Mucosa of descending colon (tissue), 3 donors: Measurements from ENCODE around the gene MMUT. TPM values are rescaled to one million over a fixed set of nuclear protein-coding genes. Genes with fewer than 3 reads are reported as not detected.
"Not testable (repeated sequence)": the region's sequence is repeated elsewhere in the genome, so short reads cannot be mapped to it uniquely, and the experiment has no call there.

Experiments
- ATAC-seq: fragments of 200-7000 bp; cut with Tn5 transposase; one replicate; pipeline ENCODE4 v1.9.1; 2020; ENCODE audit warnings: mild to moderate bottlenecking, moderate library complexity
- DNase-seq, 3 donors: peaks; one replicate each; pipeline ENCODE4 v3.0.0-alpha.2; 2020
- H3K36me3 ChIP-seq: fragments of 200-600 bp; one replicate; pipeline ENCODE4 v1.8.0; 2021; ENCODE audit warnings: low read depth, mild to moderate bottlenecking
- H3K4me1 ChIP-seq: fragments of 200-600 bp; one replicate; pipeline ENCODE4 v1.8.0; 2021; ENCODE audit warnings: low read depth, mild to moderate bottlenecking
- H3K4me3 ChIP-seq: fragments of 200-600 bp; one replicate; pipeline ENCODE4 v1.8.0; 2021; ENCODE audit warnings: mild to moderate bottlenecking
- H3K9me3 ChIP-seq: fragments of 200-600 bp; one replicate; pipeline ENCODE4 v1.8.0; 2021; ENCODE audit warnings: mild to moderate bottlenecking
- intact Hi-C, 2 donors: fragments of 100-400 bp; cut with DNase I in 1 of 2; cut with micrococcal nuclease in 1 of 2; formaldehyde crosslinking; loops; one replicate each; pipeline versions ENCODE4 v1.11.0 to v1.11.1; 2022; cut with DNase I, micrococcal nuclease
- total RNA-seq, 3 donors: library from RNA; stranded (reverse); fragmentation: NEBNext Ultra II Directional in 2 of 3; extraction: Animal tissue kit (Norgen Biotek cat#: 25700) in 2 of 3; gene quantifications; one replicate each; pipeline versions ENCODE4 v1.2.1 to v1.2.4, GENCODE V29; 2021 to 2023
- TF ChIP-seq, protein P1 (sequence below): fragments of 200-600 bp; IDR thresholded peaks from one replicate; pipeline ENCODE4 v1.8.0; 2022; ENCODE audit warnings: antibody characterized with exemption, mild to moderate bottlenecking
- donor health status: DM: no; HTN: no; CAD: no; lungs with moderate emphysema.
- donor health status: DM: no; HTN: no; CAD: no.
- donor health status: DM: no; HTN: yes; CAD: no.

MMUT gene
- total RNA-seq, 3 donors from 2014 or later, result 27.9 to 41.5 (median 31.5) TPM

DNA sequence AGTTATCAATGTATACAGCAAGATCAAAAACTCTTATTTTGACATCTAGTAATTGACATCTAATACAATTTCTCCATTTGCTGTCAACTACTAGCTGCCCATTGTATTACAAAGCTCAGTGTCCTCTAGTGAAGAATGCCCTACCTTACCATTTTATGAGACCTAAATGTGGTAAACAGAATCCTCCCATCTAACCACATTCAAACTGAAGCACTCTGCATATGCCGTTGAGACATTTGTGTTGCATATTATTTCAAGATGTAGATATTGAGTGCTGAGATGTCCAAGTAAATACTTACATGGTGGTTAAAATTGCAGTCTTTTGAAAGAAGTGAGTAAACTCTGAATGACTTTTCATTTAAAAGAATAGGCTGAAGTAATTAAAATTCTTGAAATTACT is 36.1 kb upstream of the MMUT start:
- Histone ChIP-seq H3K9me3 (no peaks in the 10 kb centered on the region), H3K4me1 (no peaks in the 10 kb centered on the region), H3K4me3 (no peak overlapping the region), H3K36me3 (no peaks in the 10 kb centered on the region)
- no peak for DNase-seq
- ATAC-seq, result no peak
- TF ChIP-seq, protein P1, sequence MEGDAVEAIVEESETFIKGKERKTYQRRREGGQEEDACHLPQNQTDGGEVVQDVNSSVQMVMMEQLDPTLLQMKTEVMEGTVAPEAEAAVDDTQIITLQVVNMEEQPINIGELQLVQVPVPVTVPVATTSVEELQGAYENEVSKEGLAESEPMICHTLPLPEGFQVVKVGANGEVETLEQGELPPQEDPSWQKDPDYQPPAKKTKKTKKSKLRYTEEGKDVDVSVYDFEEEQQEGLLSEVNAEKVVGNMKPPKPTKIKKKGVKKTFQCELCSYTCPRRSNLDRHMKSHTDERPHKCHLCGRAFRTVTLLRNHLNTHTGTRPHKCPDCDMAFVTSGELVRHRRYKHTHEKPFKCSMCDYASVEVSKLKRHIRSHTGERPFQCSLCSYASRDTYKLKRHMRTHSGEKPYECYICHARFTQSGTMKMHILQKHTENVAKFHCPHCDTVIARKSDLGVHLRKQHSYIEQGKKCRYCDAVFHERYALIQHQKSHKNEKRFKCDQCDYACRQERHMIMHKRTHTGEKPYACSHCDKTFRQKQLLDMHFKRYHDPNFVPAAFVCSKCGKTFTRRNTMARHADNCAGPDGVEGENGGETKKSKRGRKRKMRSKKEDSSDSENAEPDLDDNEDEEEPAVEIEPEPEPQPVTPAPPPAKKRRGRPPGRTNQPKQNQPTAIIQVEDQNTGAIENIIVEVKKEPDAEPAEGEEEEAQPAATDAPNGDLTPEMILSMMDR, result no peak
- intact Hi-C loops, result no loop called here

DNA sequence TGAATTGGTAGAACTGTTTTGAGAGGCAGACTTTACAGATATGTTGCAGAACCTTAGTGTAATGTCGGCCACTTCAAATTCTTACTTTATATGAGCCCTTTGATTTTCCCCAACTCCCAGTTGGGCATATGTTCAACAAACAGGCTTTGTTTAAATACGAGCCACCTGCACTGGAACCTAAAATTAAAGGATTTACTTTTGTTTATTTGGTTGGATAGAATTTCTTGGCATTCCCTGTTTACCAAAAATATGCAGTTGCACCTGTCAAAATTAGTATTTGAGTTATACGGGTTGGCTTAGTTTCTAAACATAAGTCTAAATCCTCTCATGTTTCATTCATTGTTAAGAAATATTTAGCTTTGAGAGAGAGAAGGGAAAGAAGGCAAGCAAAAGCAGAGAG is 34.3 kb upstream of the MMUT start:
- intact Hi-C loops, result no loop called here
- Histone ChIP-seq H3K36me3 (no peaks in the 10 kb centered on the region), H3K4me3 (no peak overlapping the region), H3K9me3 (no peaks in the 10 kb centered on the region), H3K4me1 (no peaks in the 10 kb centered on the region)
- TF ChIP-seq, protein P1, result no peak
- ATAC-seq (no peak), DNase-seq (no peak)

DNA sequence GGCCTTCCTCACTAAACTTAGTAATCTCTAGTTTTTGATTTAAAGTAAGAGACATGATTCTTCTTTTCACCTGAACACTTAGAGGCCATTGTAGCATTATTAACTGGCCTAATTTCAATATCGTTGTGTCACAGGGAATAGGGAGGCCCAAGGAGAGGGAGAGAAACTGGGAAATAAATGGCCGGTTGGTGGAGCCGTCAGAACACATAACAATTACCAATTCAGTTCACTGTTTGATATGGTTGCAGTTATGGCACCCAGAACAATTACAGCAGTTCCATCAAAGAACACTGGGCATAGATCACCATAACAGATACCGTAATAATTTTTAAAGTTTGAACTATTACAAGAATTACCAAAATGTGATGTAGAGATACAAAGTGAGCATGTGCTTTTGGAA is 27.6 kb upstream of the MMUT start:
- Histone ChIP-seq H3K36me3 (no peaks in the 10 kb centered on the region), H3K4me3 (no peak overlapping the region), H3K9me3 (no peaks in the 10 kb centered on the region), H3K4me1 (no peaks in the 10 kb centered on the region)
- no peak for DNase-seq
- TF ChIP-seq, protein P1, result no peak
- no peak for ATAC-seq
- intact Hi-C loops, result no loop called here

DNA sequence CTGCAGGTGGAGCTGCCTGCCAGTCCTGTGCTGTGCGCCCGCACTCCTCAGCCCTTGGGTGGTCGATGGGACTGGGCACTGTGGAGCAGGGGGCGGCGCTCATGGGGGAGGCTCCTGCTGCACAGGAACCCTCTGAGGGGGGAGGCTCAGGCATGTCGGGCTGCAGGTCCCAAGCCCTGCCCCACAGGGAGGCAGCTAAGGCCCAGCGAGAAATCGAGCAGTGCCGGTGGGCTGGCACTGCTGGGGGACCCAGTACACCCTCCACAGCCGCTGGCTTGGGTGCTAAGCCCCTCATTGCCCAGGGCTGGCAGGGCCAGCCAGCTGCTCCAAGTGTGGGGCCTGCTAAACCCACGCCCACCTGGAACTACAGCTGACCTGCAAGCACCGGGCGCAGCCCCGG is 20.3 kb upstream of the MMUT start:
- DNase-seq, H3K9me3 ChIP-seq, H3K4me3 ChIP-seq, H3K36me3 ChIP-seq, ATAC-seq, intact Hi-C loops, H3K4me1 ChIP-seq: not testable (repeated sequence)

DNA sequence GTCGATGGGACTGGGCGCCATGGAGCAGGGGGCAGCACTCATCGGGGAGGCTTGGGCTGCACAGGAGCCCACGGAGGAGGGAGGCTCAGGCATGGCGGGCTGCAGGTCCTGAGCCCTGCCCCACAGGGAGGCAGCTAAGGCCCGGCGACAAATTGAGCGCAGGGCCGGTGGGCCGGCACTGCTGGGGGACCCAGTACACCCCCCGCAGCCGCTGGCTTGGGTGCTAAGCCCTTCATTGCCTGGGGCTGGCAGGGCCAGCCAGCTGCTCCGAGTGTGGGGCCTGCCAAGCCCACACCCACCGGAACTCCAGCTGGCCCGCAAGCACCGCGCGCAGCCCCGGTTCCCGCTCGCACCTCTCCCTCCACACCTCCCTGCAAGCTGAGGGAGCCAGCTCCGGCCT is 18.8 kb upstream of the MMUT start:
- DNase-seq, intact Hi-C loops, ATAC-seq, H3K36me3 ChIP-seq, H3K4me1 ChIP-seq, H3K4me3 ChIP-seq, H3K9me3 ChIP-seq: not testable (repeated sequence)

DNA sequence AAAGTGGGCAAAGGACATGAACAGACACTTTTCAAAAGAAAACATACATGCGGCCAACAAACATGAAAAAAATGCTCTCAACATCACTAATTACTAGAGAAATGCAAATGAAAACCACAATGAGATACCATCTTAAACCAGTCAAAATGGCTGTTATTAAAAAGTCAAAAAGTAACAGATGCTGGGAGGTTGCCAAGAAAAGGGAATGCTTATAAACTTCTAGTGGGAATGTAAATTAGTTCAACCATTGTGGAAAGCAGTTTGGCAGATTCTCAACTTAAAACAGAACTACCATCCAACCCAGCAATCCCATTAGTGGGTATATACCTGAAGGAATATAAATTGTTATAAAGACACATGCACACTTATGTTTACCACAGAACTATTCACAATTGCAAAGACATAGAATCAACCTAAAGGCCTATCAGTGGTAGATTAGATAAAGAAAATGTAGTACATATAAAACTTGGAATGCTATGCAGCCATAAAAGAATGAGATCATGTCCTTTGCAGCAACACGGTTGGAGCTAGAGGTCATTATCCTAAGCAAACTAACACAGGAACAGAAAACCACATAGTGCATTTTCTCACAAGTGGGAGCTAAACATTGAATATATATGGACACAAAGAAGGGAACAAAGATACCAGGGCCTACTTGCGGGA is 16.4 kb upstream of the MMUT start:
- no peaks in the 10 kb centered on the region for H3K36me3 ChIP-seq
- DNase-seq, result peak in 1 of 3 donors; percentile 48
- no peaks in the 10 kb centered on the region for H3K4me1 ChIP-seq
- H3K9me3 ChIP-seq, result no peaks in the 10 kb centered on the region
- intact Hi-C loops, result no loop called here
- TF ChIP-seq, protein P1, result no peak
- H3K4me3 ChIP-seq, result no peak overlapping the region
- ATAC-seq, result peak; percentile 96

DNA sequence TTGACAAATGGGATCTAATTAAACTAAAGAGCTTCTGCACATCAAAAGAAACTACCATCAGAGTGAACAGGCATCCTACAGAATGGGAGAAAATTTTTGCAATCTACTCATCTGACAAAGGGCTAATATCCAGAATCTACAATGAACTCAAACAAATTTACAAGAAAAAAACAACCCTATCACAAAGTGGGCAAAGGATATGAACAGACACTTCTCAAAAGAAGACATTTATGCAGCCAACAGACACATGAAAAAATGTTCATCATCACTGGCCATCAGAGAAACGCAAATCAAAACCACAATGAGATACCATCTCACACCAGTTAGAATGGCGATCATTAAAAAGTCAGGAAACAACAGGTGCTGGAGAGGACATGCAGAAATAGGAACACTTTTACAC is 13.5 kb upstream of the MMUT start:
- DNase-seq, ATAC-seq, H3K4me3 ChIP-seq, H3K36me3 ChIP-seq, intact Hi-C loops, H3K4me1 ChIP-seq, H3K9me3 ChIP-seq: not testable (repeated sequence)
